LHCN-M2 (cell line): ENCODE data around the gene NFATC1. TPM values are rescaled to one million over a fixed set of nuclear protein-coding genes. Genes with fewer than 3 reads are reported as not detected.

Experiments
- DNase-seq: peaks from one replicate; pipeline ENCODE4 v3.0.0-alpha.2; 2012; ENCODE audit warnings: low read depth
- total RNA-seq: library from RNA; depleted of rRNA; stranded (reverse); fragments of >200 nt; gene quantifications from 2 replicates; pipeline ENCODE4 v1.2.3, GENCODE V29; 2014

The NFATC1 gene
- total RNA-seq, 1 experiment from 2014 or later, result 4.5 TPM

DNA sequence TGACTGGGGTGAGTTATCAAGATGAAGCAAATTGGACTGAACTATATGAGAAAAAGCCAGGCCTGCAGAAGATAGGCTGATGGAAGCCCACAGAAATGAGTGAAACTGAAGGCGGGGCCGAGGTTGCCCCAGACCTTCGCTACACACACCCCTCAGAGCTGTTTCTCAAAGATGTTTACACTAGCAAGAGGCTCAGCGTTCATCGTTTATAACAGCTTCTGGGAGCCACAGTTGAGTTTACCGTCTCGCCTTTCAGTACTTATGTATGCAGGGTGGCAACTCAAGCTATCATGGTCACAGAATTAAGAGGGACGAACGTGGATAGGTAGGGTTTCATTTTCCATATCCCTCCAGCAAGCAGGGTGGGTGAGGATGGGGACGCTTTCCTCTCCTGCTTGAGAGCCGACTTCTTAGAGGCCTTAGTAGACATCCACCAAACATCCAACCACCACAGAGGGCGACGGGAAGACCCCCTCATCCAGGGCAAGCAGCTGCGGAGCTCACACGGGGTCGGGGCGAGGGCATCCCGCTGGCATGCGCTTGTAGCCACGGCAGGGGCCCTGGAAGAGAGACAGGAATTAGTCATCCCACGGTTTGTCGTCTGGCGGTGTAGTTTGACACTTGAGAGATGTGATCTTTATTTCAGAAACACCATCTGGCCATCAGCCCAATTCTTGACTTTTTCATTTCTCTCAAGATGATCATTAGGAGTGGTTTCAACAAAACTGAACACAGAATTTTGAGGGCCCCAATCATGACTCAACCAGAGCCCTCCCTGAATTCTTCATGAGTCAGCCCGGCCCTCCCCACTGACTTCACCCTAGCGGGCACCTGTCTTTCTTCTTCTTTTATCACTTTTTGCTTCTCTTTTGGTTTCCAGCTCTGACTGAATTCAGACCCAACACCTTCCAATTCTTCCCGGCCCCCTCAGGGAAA, 174.8 kb downstream of the NFATC1 start:
- DNase-seq, result peak; percentile 95

DNA sequence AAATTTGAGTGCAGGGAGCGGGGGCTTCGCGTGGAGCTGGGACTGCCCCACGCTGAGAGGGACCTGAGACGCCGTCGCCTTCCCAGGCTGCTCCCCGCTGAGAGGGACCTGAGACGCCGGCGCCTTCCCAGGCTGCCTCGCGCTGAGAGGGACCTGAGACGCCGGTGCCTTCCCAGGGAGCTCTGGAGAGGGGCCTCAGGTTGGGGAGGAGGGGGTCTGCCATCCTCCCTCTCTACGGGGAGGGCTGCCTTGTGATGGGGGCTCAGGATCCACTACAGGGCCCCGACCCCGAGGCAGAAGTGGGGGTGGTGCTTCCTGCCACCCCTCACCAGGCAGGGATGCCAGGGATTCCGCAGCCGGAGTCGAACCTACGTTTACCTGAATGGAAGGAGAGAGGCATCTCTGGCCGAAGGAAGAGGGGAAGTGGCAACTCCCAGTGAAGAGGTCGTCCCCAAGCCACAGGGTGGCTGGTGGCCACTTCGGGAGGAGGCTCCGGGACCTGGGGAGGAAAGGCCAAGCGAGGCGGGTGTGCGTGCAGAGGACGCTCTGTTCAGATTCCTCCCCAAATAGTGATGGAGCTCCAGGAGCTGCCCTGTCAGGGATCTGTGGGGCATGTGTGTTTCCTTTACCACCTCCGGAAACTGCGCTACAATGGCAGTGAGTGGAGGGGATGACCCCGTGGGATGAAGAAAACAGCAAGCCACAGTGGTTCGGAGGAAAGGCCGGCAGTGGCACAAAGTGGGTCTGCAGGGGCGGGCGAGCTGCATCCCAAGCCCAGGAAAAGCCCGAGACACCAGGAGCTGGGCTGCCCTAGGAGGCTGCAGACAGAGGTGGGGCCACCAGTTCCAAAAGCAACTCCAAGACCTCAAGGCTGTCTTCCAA, 175.7 kb downstream of the NFATC1 start:
- no peak for DNase-seq

DNA sequence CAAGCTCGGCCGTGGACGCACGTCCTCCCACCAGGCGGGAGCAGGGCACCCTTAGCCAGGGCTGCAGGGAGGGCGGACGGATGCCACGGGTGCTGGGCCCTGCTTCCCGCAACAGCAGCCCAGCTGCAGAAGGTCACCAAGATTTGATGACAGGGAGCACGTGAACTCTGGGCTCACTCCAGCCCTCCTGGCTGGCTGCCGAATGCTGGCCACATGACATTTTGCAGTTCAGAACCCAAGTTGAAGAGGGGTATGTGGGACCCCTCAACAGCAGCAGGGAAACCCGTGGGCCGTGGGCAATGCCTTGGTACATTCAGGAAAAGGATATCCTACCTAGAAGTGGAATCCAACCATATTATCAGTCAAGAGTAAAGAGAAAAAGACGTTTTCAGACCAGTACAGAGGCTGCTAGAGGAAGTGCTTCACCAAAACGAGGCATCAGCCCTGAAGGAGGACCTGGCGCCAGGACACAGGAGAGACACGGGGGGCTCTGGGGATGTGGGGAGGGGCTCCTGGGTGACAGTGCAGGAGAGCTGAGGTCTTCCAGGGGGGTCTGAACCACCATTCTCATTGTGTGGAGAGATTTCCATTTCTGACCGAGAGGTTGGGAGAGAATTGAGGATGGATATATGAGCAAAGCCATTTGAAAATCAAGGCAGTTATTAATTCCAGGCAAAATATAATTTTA, 176.5 kb downstream of the NFATC1 start:
- no peak for DNase-seq

DNA sequence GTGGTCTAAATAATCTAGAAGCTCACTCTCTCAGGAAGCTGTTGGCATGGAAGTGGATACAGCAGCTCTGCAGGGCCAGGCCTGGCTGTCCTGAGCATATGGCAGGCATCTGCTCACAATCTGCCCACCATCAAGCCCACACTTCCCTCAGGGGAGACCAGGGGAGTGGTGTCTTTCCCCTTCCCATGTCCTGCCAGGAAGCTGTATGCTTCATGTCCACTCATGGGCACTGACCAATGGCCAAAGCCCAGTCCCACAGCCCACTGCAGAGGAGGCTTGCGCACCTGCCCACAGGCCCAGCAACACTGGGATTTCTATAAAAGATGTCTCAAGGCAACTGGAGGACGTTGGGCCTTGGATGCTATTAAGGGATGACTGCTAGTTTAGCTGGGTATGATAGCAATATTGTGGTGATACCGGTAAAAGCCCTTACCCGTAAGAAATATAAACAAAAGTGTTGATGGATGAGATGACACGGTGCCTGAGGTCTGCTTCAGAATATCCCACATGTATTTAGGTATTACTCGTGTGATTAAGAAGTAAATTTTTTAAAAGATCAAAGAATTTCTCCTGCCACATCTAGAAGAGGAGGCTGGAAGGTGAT, 177.2 kb downstream of the NFATC1 start:
- no peak for DNase-seq

DNA sequence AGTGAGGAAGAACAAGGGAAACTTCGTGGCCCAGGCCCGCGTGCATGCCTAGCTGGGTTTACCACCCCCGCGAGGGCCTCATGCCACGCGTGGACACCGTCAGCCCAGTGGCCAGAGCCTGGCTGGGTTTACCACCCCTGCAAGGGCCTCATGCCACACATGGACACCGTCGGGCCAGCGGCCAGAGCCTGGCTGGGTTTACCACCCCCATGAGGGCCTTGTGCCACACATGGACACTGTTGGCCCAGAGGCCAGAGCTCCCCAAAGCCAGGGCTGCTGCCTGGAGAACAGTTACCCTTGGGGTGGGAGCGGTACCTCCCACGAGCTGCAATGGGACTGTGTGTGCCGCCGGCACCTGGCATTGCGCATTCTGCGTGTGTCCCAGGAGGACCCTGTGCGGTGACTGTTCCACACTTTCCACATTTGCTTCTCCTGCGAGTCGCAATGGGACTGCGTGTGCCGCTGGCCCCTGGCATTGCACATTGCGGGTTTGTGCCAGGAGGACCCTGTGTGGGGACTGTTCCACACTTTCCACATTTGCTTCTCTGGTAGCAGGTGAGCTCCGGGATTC, 178.3 kb downstream of the NFATC1 start:
- no peak for DNase-seq

DNA sequence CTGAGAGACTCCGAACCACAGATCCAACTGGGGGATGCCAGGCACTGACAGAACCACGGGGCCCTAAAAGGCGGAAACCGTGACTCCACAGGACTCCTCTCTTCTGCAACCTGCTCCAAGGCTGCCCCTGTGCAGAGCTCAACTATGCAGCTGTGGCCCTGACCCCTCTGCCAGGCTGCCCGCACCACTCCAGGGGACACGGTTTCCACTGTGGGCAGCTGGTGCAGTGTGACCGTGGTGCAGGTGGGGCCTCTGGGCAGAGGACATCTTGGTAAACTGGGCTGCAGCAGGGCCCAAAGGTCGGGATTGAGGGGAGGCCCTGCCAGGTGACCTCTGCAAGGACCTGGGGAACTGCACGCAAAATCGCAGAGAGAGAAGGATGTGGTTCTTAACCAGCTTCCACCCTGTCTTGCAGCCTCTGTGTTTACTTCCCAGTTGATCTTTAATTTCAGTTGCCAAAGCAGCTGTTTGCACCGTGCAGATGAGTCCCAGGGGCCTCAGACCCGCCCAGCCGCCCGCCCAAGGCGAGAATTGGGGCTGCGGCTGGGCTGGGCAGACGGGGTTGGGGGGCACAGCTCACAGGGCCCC, 179.3 kb downstream of the NFATC1 start:
- DNase-seq, result no peak

DNA sequence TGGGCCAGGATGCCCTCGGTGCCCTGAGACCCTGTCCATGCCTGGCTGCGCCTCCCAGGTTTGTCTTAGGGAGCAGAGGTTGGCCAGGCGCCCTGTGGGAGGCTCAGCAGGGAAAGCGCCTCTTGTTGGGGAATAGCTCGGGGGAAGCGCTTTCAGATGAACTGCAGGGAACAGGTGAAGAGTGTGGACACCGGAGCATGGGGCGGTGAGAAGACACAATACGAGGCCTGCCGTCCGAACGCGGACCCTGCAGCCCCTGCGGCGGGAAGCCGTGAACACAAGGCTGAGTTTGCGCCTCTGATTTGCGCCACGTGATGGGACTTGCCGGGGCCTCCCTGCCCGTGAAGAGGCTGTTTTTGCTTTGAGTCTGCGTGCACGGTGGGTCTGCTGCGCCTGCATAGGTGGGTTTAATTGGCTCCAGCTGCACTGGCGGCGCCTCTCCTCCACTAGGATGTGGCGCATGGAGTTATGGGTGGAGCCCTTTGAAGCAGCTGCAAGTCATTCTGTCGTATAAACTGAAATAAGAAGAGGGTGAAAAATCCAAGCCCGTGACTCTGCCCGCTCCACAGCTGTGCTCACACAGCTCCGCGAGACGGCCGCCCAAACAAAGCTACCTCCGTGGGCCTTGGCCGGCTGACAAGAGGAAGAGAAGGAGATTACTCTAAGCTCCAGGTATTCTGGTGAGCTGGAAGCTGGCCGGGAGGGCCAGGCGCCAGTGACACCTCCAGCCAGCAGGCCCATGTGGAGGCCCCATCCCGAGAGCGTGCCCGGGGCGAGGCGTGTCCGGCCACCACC, 180.4 kb downstream of the NFATC1 start:
- DNase-seq, result peak; percentile 13

DNA sequence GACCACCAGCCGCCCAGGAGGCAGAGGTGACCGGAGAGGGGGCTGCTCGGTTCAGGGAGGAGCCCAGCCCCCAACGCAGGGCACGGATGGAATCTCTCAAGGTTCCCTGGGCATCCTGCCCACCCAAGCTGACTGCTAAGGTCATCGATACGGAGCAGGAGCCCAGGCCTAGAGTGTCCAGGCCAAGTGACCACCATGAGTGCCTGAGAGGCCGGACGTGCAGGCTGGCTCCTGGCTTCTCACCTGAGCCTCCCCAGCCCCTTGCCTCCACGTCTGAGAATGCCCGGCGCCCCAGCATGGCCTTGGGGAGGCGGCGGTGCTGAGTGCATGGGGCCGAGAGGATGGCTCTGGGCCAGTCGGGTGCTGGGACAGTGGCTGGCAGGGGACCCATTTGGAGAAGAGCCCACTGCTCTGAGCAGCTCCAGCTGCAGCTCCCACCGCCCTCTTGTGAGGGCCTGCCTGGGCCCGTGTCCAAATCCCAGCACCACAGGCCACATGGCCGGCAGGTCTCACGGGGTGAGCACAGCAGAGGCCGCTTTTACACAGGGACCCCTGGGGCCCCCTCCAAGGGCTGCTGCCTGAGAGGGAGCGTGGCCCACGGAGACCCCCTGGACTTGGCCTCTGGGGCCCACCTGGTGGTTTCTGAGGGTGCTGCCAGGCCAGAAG, 181.1 kb downstream of the NFATC1 start:
- no peak for DNase-seq

DNA sequence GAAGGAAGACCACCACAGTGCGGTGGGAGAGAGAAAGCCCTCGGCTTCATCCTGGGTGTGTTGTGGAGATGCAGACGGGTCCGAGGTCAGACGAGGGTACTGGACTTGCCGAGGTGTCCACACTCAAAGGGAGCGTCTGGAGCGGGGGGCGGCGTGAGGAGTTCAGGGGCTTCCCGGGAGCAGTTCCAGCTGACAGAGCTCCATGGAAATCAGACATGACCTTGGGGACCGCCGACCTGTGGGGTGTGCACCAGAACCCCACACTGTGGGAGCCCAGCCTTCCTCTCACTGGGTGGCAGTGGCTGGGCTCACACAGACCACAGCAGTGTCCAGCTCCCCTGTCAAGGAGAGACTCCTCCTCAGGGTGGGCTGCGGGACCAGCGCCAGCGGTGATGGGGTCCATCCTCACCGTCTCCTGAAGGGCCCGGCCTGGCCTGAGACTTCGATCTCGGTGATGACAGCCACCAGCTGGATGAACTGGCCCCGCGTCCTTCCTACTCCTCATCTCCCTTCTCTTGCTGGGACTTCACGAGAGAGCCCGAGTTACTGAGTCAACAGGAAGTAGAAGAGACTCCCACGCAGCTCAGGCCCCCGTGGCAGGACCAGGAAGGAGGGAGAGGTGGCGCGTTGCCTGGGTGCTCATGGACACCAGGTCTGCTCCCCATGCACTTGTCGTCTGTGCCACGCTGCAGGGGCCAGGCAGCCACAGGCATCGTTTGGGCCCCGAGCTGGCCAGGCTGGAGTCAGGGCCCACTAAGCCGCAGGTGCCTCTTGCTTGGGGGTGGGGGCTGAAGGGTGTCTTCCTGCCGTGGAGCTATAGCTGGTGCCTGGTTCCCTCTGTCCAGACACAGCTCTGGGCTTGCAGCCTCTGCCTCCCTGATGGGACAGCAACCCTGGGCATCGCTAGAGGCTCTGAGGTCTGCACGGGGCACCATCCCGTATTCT, 182.0 kb downstream of the NFATC1 start:
- no peak for DNase-seq

DNA sequence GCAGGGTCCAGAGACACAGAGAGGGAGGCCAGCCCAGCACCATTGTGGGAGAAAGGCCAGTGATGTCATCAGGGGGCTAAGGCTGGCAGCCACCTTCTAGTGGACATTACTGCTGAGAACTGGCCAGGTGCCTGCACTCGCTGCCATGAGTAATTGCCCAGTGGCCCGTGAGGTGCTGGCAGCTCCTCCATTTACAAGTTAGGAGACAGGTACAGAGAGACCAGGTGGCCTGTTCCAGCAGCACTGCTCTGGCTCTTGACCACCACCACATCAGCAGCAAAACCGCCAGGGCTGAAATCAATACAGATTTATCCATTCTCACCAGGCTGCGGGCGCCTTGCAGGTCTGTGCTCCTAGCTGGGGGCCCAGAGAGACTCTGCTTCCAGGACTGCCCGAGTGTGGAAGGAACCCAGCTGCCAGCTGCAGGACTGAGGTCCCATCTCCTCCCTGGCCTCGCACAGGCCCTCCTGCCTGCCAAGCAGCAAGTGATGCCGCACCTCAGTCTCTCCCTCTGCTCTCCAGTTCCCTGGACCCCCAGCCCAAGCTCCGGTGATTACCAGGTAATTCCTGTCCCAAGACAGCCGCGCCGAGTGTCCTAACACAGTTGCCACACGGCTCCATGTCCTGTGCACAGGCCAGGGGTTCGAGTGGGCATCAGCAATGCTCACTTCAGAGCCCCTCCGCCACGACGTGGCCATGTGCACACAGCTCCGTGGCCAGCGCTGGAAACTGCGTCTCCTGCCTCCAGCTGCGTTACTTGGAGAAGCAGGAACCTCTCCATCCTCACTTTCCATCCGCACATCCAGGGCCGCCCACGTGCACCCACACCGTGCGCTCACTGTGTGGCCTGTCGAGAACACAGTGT, 182.9 kb downstream of the NFATC1 start:
- DNase-seq, result no peak
